ENCODE results near the gene TCEANC. TPM values are rescaled to one million over a fixed set of nuclear protein-coding genes. Genes with fewer than 3 reads are reported as not detected.
"Not testable (repeated sequence)": the region's sequence is repeated elsewhere in the genome, so short reads cannot be mapped to it uniquely, and the experiment has no call there.

The TCEANC gene
- total RNA-seq, 4 donors from 2014 or later: 2.7 to 5.3 (median 4.0) TPM

DNA sequence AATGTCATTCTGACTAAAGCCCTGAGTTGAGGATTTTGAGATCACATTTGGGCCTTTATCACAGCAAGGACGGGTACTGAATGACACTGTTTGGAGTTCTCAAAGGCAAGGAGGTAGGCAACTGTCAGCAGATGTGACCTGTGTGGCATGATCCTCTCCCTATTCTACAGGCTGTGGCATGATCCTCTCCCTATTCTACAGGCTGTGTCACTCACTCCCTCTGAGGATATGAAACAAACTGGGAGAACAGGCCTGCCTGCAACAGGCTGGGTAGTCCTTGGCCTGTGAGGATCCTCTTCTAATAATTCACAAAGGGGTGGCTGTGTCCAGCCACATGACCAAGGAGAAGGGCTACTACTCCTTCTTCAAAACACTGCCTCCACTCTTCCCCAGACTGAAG is 14.9 kb upstream of the TCEANC start:
- no peaks in the 10 kb centered on the region for H3K27me3 ChIP-seq
- 0% methylated on average over 1 of the region's 1 CpG; no CpG with 5 or more reads in 1 of the 2 donors for WGBS, 2 donors (ENCODE audit: low coverage in 1 of 2)

DNA sequence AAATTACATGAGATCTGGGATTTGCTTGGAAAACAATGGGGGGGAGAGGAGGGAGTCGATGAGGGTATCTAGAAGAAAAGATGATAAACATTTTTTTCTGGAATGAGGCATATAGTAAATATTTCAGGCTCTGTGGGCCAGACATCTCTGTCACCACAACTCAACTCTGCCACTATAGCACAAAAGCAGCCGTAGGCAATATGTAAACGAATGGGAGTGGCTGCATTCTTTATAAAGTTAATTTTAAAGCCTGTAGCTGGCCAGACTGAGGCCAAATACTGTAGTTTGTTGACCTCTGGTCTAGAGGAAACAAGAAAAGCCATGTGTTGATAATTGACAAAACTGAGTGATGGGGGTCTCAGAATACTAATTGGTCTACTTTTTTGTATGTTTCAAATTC is 14.1 kb upstream of the TCEANC start:
- no peak overlapping the region for H3K27ac ChIP-seq
- TF ChIP-seq POLR2AphosphoS5 (IDR thresholded peaks at IDR 0.05) (no peak), EP300 (IDR thresholded peaks at IDR 0.05) (no peak), POLR2A (IDR thresholded peaks at IDR 0.05) (no peak)
- TF ChIP-seq, protein P1, sequence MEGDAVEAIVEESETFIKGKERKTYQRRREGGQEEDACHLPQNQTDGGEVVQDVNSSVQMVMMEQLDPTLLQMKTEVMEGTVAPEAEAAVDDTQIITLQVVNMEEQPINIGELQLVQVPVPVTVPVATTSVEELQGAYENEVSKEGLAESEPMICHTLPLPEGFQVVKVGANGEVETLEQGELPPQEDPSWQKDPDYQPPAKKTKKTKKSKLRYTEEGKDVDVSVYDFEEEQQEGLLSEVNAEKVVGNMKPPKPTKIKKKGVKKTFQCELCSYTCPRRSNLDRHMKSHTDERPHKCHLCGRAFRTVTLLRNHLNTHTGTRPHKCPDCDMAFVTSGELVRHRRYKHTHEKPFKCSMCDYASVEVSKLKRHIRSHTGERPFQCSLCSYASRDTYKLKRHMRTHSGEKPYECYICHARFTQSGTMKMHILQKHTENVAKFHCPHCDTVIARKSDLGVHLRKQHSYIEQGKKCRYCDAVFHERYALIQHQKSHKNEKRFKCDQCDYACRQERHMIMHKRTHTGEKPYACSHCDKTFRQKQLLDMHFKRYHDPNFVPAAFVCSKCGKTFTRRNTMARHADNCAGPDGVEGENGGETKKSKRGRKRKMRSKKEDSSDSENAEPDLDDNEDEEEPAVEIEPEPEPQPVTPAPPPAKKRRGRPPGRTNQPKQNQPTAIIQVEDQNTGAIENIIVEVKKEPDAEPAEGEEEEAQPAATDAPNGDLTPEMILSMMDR (IDR thresholded peaks at IDR 0.05): no peak
- no peak overlapping the region for H3K4me3 ChIP-seq
- H3K9me3 ChIP-seq: peaks cover 0 to 5% (median 0%) of the 10 kb centered on the region in 3 donors
- no peaks in the 10 kb centered on the region for H3K36me3 ChIP-seq
- no peak for ATAC-seq
- no peaks in the 10 kb centered on the region for H3K4me1 ChIP-seq
- H3K27me3 ChIP-seq: no peaks in the 10 kb centered on the region
- WGBS, 2 donors (ENCODE audit: low coverage in 1 of 2): 53 to 71% methylated on average over 3 of the region's 3 CpGs

More for the DNA sequence above, 14.9 kb upstream of the TCEANC start:
- no peak overlapping the region for H3K4me3 ChIP-seq
- no peaks in the 10 kb centered on the region for H3K36me3 ChIP-seq
- H3K9me3 ChIP-seq: peaks cover 0 to 5% (median 0%) of the 10 kb centered on the region in 3 donors
- H3K27ac ChIP-seq: no peak overlapping the region
- TF ChIP-seq POLR2AphosphoS5 (IDR thresholded peaks at IDR 0.05): no peak
- TF ChIP-seq, protein P1 (IDR thresholded peaks at IDR 0.05): no peak
- TF ChIP-seq EP300 (IDR thresholded peaks at IDR 0.05): no peak
- no peak for TF ChIP-seq POLR2A (IDR thresholded peaks at IDR 0.05)
- no peak for ATAC-seq
- no peaks in the 10 kb centered on the region for H3K4me1 ChIP-seq

GRCh38 chrX:13641684-13642083 is 11.3 kb upstream of the TCEANC start:
- not testable (repeated sequence) for H3K27ac ChIP-seq, ATAC-seq, H3K27me3 ChIP-seq, H3K4me3 ChIP-seq, H3K4me1 ChIP-seq, H3K36me3 ChIP-seq, H3K9me3 ChIP-seq
- no CpG with 5 or more reads among the region's 4 CpGs for WGBS, 2 donors (ENCODE audit: low coverage in 1 of 2)

GRCh38 chrX:13645464-13646153 is 7.3 kb upstream of the TCEANC start:
- Histone ChIP-seq H3K27me3 (no peaks in the 10 kb centered on the region), H3K9me3 (no peaks in the 10 kb centered on the region), H3K4me3 (no peak overlapping the region), H3K27ac (no peak overlapping the region), H3K4me1 (no peaks in the 10 kb centered on the region), H3K36me3 (no peaks in the 10 kb centered on the region)
- no peak for ATAC-seq
- 50 to 64% methylated on average over 5 to 8 of the region's 9 CpGs for WGBS, 2 donors (ENCODE audit: low coverage in 1 of 2)
- TF ChIP-seq POLR2AphosphoS5 (IDR thresholded peaks at IDR 0.05) (no peak), POLR2A (IDR thresholded peaks at IDR 0.05) (no peak), EP300 (IDR thresholded peaks at IDR 0.05) (no peak)
- TF ChIP-seq, protein P1 (IDR thresholded peaks at IDR 0.05): no peak

DNA sequence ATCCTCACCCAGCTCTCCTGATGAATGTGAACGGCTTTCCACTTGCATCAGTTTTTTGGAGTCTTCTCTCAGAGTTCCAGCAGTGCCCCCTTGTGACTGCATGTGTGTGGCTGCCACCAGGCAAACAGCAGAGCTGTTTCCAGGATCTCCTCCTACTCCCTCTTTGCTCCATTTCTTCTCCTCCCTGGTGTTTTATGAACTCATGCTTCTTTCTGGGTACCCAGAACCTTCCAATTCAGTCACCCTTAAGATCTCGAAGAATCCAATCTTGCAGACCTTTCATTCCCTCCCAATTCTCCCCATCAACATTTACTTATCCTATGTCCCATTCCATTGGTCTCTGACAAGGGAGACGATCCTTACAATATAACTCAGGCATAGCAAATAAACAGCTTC is 6.8 kb upstream of the TCEANC start:
- ATAC-seq: peak; percentile 48
- 22% methylated on average over 1 of the region's 3 CpGs; no CpG with 5 or more reads in 1 of the 2 donors for WGBS, 2 donors (ENCODE audit: low coverage in 1 of 2)
- H3K9me3 ChIP-seq: no peaks in the 10 kb centered on the region
- H3K27me3 ChIP-seq: no peaks in the 10 kb centered on the region
- no peaks in the 10 kb centered on the region for H3K36me3 ChIP-seq
- no peak overlapping the region for H3K4me3 ChIP-seq
- no peaks in the 10 kb centered on the region for H3K4me1 ChIP-seq
- no peak overlapping the region for H3K27ac ChIP-seq
- TF ChIP-seq EP300 (IDR thresholded peaks at IDR 0.05) (no peak), POLR2A (IDR thresholded peaks at IDR 0.05) (no peak)
- TF ChIP-seq, protein P1 (IDR thresholded peaks at IDR 0.05): peak; percentile 19 to 67 (median 48)

Measured in gastroesophageal sphincter (tissue), 4 donors.